ENCODE data around the gene ECSCR.

GRCh38 chr5:139494256-139494655 lies 31.7 kb upstream of the ECSCR start:
- TF ChIP-seq CTCF (conservative IDR thresholded peaks at IDR 0.05 in 1 of 2, IDR thresholded peaks at IDR 0.05 in 1 of 2; ENCODE audit: extremely low read depth in 1 of 2, insufficient read depth in 1 of 2, low read depth in 1 of 2, low read length in 2 of 2) = no peak
- TF ChIP-seq EZH2 (IDR thresholded peaks at IDR 0.05; ENCODE audit: borderline replicate concordance, low read length) = no peak

Data from mammary epithelial cell (primary cell).